RWPE2 (cell line): ENCODE data around the gene SELPLG.
"Not testable (repeated sequence)": the region's sequence is repeated elsewhere in the genome, so short reads cannot be mapped to it uniquely, and the experiment has no call there.

Source experiments
- ATAC-seq: fragments of 200-7000 bp; cut with Tn5 transposase; 3 replicates; pipeline ENCODE4 v1.9.1; 2021; ENCODE audit warnings: low read depth
- DNase-seq: peaks from one replicate; pipeline ENCODE4 v3.0.0-alpha.2; 2020; ENCODE audit warnings: low spot score
- H3K27ac ChIP-seq: fragments of 450-650 bp; 2 replicates; pipeline ENCODE4 v1.5.1; 2017; ENCODE audit warnings: mild to moderate bottlenecking; ENCODE audit not compliant: poor library complexity, severe bottlenecking
- H3K27me3 ChIP-seq: fragments of 250-450 bp; sonication (Bioruptor Pico); 2 replicates; pipeline ENCODE4 v1.5.1; 2021; ENCODE audit warnings: mild to moderate bottlenecking, moderate library complexity; ENCODE audit not compliant: insufficient read depth, poor library complexity, severe bottlenecking
- H3K36me3 ChIP-seq: fragments of 250-450 bp; sonication (Bioruptor Pico); 2 replicates; pipeline ENCODE4 v1.5.1; 2020; ENCODE audit warnings: low read depth, mild to moderate bottlenecking, moderate library complexity
- H3K4me1 ChIP-seq: fragments of 250-450 bp; sonication (Bioruptor Pico); 2 replicates; pipeline ENCODE4 v1.5.1; 2021; ENCODE audit warnings: mild to moderate bottlenecking, moderate library complexity; ENCODE audit not compliant: insufficient read depth, poor library complexity, severe bottlenecking
- H3K4me3 ChIP-seq: fragments of 250-450 bp; sonication (Bioruptor Pico); 2 replicates; pipeline ENCODE4 v1.5.1; 2021; ENCODE audit warnings: mild to moderate bottlenecking, moderate library complexity; ENCODE audit not compliant: severe bottlenecking
- H3K9me3 ChIP-seq: fragments of 250-450 bp; sonication (Bioruptor Pico); 2 replicates; pipeline ENCODE4 v1.5.1; 2021; ENCODE audit warnings: mild to moderate bottlenecking, moderate library complexity; ENCODE audit not compliant: severe bottlenecking
- CTCF ChIP-seq: fragments of 450-650 bp; IDR thresholded peaks from one replicate; pipeline ENCODE4 v1.5.1; 2017; ENCODE audit warnings: mild to moderate bottlenecking, moderate library complexity; ENCODE audit not compliant: poor library complexity, severe bottlenecking

Gene SELPLG

GRCh38 chr12:108666401-108666881 is 32.7 kb upstream of the SELPLG start:
- Histone ChIP-seq H3K4me3 (no peak overlapping the region), H3K36me3 (peaks cover 33% of the 10 kb centered on the region), H3K9me3 (no peaks in the 10 kb centered on the region), H3K4me1 (peaks cover 19% of the 10 kb centered on the region), H3K27ac (peak overlapping the region; percentile 67), H3K27me3 (no peaks in the 10 kb centered on the region)
- ATAC-seq, result peak; percentile 6; the same call in 2 of the 3 replicates
- no peak for DNase-seq
- no peak for TF ChIP-seq CTCF

- Histone ChIP-seq H3K27ac (peak overlapping the region; percentile 67), H3K4me1 (peaks cover 19% of the 10 kb centered on the region), H3K27me3 (no peaks in the 10 kb centered on the region), H3K36me3 (peaks cover 39% of the 10 kb centered on the region), H3K9me3 (no peaks in the 10 kb centered on the region), H3K4me3 (no peak overlapping the region)
- DNase-seq (no peak), ATAC-seq (peak; percentile 6; the same call in 1 of the 3 replicates)
- TF ChIP-seq CTCF, result no peak
Measured at GRCh38 chr12:108665608-108666202, 32.0 kb upstream of the SELPLG start.

GRCh38 chr12:108664338-108665258 is 30.9 kb upstream of the SELPLG start:
- Histone ChIP-seq H3K4me1 (peaks cover 19% of the 10 kb centered on the region), H3K36me3 (peaks cover 41% of the 10 kb centered on the region), H3K4me3 (no peak overlapping the region), H3K9me3 (no peaks in the 10 kb centered on the region), H3K27ac (peak overlapping the region; percentile 67), H3K27me3 (no peaks in the 10 kb centered on the region)
- peak; percentile 98 for TF ChIP-seq CTCF
- ATAC-seq (peak; percentile 88), DNase-seq (no peak)

GRCh38 chr12:108663324-108664015 is 29.8 kb upstream of the SELPLG start:
- no peak for TF ChIP-seq CTCF
- no peak for ATAC-seq

GRCh38 chr12:108658115-108658514 is 24.4 kb upstream of the SELPLG start:
- DNase-seq, H3K27me3 ChIP-seq, H3K27ac ChIP-seq, ATAC-seq, H3K4me1 ChIP-seq, H3K4me3 ChIP-seq, H3K9me3 ChIP-seq: not testable (repeated sequence)
- peaks cover 77% of the 10 kb centered on the region for H3K36me3 ChIP-seq

More at GRCh38 chr12:108663324-108664015, 29.8 kb upstream of the SELPLG start:
- H3K36me3 ChIP-seq, result peaks cover 52% of the 10 kb centered on the region
- DNase-seq, result no peak
- H3K9me3 ChIP-seq, result no peaks in the 10 kb centered on the region
- H3K27ac ChIP-seq, result peak overlapping the region; percentile 67
- H3K4me1 ChIP-seq, result peaks cover 19% of the 10 kb centered on the region
- no peaks in the 10 kb centered on the region for H3K27me3 ChIP-seq
- H3K4me3 ChIP-seq, result no peak overlapping the region
